HG03097 (cell line): ENCODE measurements around the gene TTC23.
"Not testable (repeated sequence)": the region's sequence is repeated elsewhere in the genome, so short reads cannot be mapped to it uniquely, and the experiment has no call there.

ENCODE experiments used
- ATAC-seq: cut with Tn5 transposase; IDR thresholded peaks from one replicate; pipeline ENCODE4 v1.9.1; 2021; ENCODE audit not compliant: unreplicated experiment, low FRiP score

Gene TTC23

GRCh38 chr15:99250494-99250856, 1.1 kb upstream of the TTC23 start:
- ATAC-seq: no peak

GRCh38 chr15:99250001-99250400, 620 bp upstream of the TTC23 start:
- no peak for ATAC-seq

GRCh38 chr15:99248000-99248715, 1.2 kb downstream of the TTC23 start:
- no peak for ATAC-seq

GRCh38 chr15:99247062-99247461, 2.3 kb downstream of the TTC23 start:
- ATAC-seq: no peak

- ATAC-seq: no peak
Observed at GRCh38 chr15:99244306-99244705, 5.1 kb downstream of the TTC23 start.

GRCh38 chr15:99241752-99242151, 7.6 kb downstream of the TTC23 start:
- ATAC-seq: no peak

- peak; percentile 66 for ATAC-seq
Observed at GRCh38 chr15:99239545-99240198, 9.7 kb downstream of the TTC23 start.

- ATAC-seq: no peak
Observed at GRCh38 chr15:99238849-99239248, 10.5 kb downstream of the TTC23 start.

GRCh38 chr15:99234160-99234559, 15.2 kb downstream of the TTC23 start:
- ATAC-seq: not testable (repeated sequence)

GRCh38 chr15:99232740-99233139, 16.6 kb downstream of the TTC23 start:
- no peak for ATAC-seq

GRCh38 chr15:99230867-99231266, 18.5 kb downstream of the TTC23 start:
- ATAC-seq: no peak

GRCh38 chr15:99228120-99228770, 21.1 kb downstream of the TTC23 start:
- ATAC-seq: no peak

GRCh38 chr15:99226802-99227201, 22.6 kb downstream of the TTC23 start:
- no peak for ATAC-seq

- ATAC-seq: no peak
Observed at GRCh38 chr15:99224372-99225214, 24.8 kb downstream of the TTC23 start.

GRCh38 chr15:99213187-99213811, 36.1 kb downstream of the TTC23 start:
- ATAC-seq: peak; percentile 59

- ATAC-seq: no peak
Observed at GRCh38 chr15:99212406-99212805, 37.0 kb downstream of the TTC23 start.

- no peak for ATAC-seq
Observed at GRCh38 chr15:99211926-99212325, 37.5 kb downstream of the TTC23 start.

GRCh38 chr15:99210334-99210733, 39.0 kb downstream of the TTC23 start:
- ATAC-seq: no peak

GRCh38 chr15:99209326-99209725, 40.1 kb downstream of the TTC23 start:
- no peak for ATAC-seq

GRCh38 chr15:99207672-99208071, 41.7 kb downstream of the TTC23 start:
- ATAC-seq: no peak

GRCh38 chr15:99202176-99202552, 47.2 kb downstream of the TTC23 start:
- no peak for ATAC-seq
